GM12801 (cell line): Measurements from ENCODE around the gene YIF1A.

Experiments used
- CTCF ChIP-seq: IDR thresholded peaks from one replicate; pipeline ENCODE4 v1.5.1; 2011; ENCODE audit warnings: control low read depth; ENCODE audit not compliant: insufficient read length; ENCODE audit errors: extremely low read depth

The YIF1A gene

GRCh38 chr11:66311470-66311964 lies 22.6 kb upstream of the YIF1A start:
- TF ChIP-seq CTCF: peak; percentile 75

GRCh38 chr11:66310324-66310723 lies 21.4 kb upstream of the YIF1A start:
- TF ChIP-seq CTCF: no peak

- no peak for TF ChIP-seq CTCF
Observed at GRCh38 chr11:66309475-66309874, 20.5 kb upstream of the YIF1A start.

- no peak for TF ChIP-seq CTCF
Observed at GRCh38 chr11:66302656-66303055, 13.7 kb upstream of the YIF1A start.

GRCh38 chr11:66299186-66299585 lies 10.2 kb upstream of the YIF1A start:
- no peak for TF ChIP-seq CTCF

- TF ChIP-seq CTCF: no peak
Observed at GRCh38 chr11:66297610-66298009, 8.7 kb upstream of the YIF1A start.

GRCh38 chr11:66294626-66295620 lies 6.0 kb upstream of the YIF1A start:
- TF ChIP-seq CTCF: no peak
